ENCODE results near the gene DPP6.

DNA sequence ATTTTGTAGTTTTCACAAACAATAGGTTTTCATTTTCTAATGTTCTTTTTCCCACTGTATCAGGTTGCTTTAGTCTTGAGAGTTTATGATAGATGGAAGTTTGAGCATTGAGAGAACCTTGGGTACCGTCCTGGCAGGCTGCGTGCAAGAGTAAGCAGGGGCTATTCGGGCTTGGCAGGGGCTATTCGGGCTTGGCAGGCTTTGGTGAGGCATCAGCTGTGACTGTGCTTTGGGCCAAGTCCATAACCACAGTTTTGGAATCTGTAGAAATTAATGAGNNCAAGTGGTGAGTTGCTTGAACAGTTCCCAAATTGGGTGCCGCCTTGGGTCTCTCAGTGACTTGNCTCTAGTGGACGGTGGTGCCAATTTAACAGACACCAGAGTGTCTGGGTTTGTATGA, 526.1 kb downstream of the DPP6 start:
- TF ChIP-seq, protein P1, sequence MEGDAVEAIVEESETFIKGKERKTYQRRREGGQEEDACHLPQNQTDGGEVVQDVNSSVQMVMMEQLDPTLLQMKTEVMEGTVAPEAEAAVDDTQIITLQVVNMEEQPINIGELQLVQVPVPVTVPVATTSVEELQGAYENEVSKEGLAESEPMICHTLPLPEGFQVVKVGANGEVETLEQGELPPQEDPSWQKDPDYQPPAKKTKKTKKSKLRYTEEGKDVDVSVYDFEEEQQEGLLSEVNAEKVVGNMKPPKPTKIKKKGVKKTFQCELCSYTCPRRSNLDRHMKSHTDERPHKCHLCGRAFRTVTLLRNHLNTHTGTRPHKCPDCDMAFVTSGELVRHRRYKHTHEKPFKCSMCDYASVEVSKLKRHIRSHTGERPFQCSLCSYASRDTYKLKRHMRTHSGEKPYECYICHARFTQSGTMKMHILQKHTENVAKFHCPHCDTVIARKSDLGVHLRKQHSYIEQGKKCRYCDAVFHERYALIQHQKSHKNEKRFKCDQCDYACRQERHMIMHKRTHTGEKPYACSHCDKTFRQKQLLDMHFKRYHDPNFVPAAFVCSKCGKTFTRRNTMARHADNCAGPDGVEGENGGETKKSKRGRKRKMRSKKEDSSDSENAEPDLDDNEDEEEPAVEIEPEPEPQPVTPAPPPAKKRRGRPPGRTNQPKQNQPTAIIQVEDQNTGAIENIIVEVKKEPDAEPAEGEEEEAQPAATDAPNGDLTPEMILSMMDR (conservative IDR thresholded peaks at IDR 0.05), result no peak
- TF ChIP-seq EZH2 (IDR thresholded peaks at IDR 0.05; ENCODE audit: low read depth), result no peak
